CD14-positive monocyte (primary cell): ENCODE results near the gene MPV17. TPM values are rescaled to one million over a fixed set of nuclear protein-coding genes. Genes with fewer than 3 reads are reported as not detected.

Source experiments
- DNase-seq, 3 donors: peaks; one replicate each; pipeline ENCODE4 v3.0.0-alpha.2; 2011 to 2022
- H2AFZ ChIP-seq: 2 replicates; pipeline ENCODE4 v1.6.0; 2012; ENCODE audit warnings: mild to moderate bottlenecking, low read depth, low read length, inconsistent platforms; ENCODE audit not compliant: insufficient read depth, poor library complexity, severe bottlenecking
- H3K27ac ChIP-seq, 2 donors: 1 replicate in 1 of 2; 2 replicates in 1 of 2; pipeline ENCODE4 v1.5.1; 2012 to 2013; ENCODE audit warnings: low read length in 2 of 2, control low read depth in 1 of 2, inconsistent platforms in 1 of 2, low read depth in 1 of 2, mild to moderate bottlenecking in 1 of 2
- H3K27me3 ChIP-seq, 2 donors: one replicate each; pipeline versions ENCODE4 v1.6.0 to v1.6.1; 2011 to 2013; ENCODE audit warnings: low read length in 2 of 2; ENCODE audit not compliant: control insufficient read depth in 2 of 2, insufficient read depth in 2 of 2
- H3K36me3 ChIP-seq, 2 donors: replicated peaks in 1 of 2; 1 replicate in 1 of 2; 2 replicates in 1 of 2; pipeline versions ENCODE4 v1.5.1 to v1.6.1; 2012 to 2013; ENCODE audit warnings: low read length in 2 of 2, control low read depth in 1 of 2, inconsistent platforms in 1 of 2, mild to moderate bottlenecking in 1 of 2; ENCODE audit not compliant: insufficient read depth in 2 of 2, control insufficient read depth in 1 of 2
- H3K4me1 ChIP-seq, 2 donors: 1 replicate in 1 of 2; 2 replicates in 1 of 2; pipeline versions ENCODE4 v1.5.1 to v1.6.1; 2012 to 2013; ENCODE audit warnings: low read length in 2 of 2, control low read depth in 1 of 2, inconsistent platforms in 1 of 2, mild to moderate bottlenecking in 1 of 2, moderate library complexity in 1 of 2; ENCODE audit not compliant: insufficient read depth in 2 of 2, control insufficient read depth in 1 of 2
- H3K4me2 ChIP-seq: replicated peaks from 2 replicates; pipeline ENCODE3; 2012; ENCODE audit warnings: low read length, moderate library complexity, mild to moderate bottlenecking; ENCODE audit not compliant: poor library complexity, severe bottlenecking; ENCODE audit errors: extremely low read depth
- H3K4me3 ChIP-seq, 3 experiments: fragments of 200-600 bp in 1 of 3; sonication (generic) in 1 of 3; replicated peaks in 1 of 3; 1 replicate in 2 of 3; 2 replicates in 1 of 3; pipeline ENCODE4 v1.5.1; 2011 to 2013; ENCODE audit warnings: low read length in 3 of 3, mild to moderate bottlenecking in 3 of 3, control low read depth in 2 of 3, low read depth in 2 of 3, inconsistent platforms in 1 of 3, moderate library complexity in 1 of 3
- H3K79me2 ChIP-seq: 2 replicates; pipeline ENCODE4 v1.6.0; 2012; ENCODE audit warnings: mild to moderate bottlenecking, control low read depth, inconsistent platforms, low read length, moderate library complexity; ENCODE audit not compliant: insufficient read depth
- H3K9ac ChIP-seq: 2 replicates; pipeline ENCODE4 v1.6.0; 2017; ENCODE audit warnings: low read length, mild to moderate bottlenecking; ENCODE audit not compliant: insufficient read depth, poor library complexity, severe bottlenecking
- H3K9me3 ChIP-seq, 2 donors: replicated peaks in 1 of 2; 1 replicate in 1 of 2; 2 replicates in 1 of 2; pipeline versions ENCODE4 v1.5.1 to v1.6.1; 2012 to 2013; ENCODE audit warnings: low read length in 2 of 2, control low read depth in 1 of 2; ENCODE audit not compliant: control insufficient read depth in 1 of 2, insufficient read depth in 1 of 2
- H4K20me1 ChIP-seq: 2 replicates; pipeline ENCODE4 v1.6.0; 2012; ENCODE audit warnings: mild to moderate bottlenecking, low read length, control low read depth, moderate library complexity; ENCODE audit not compliant: insufficient read depth
- H3K27ac Mint-ChIP-seq, 7 donors: one replicate each; pipeline ENCODE4 v1.8.0; 2020; ENCODE audit warnings: mild to moderate bottlenecking in 7 of 7, mixed read lengths in 7 of 7, moderate library complexity in 6 of 7, inconsistent platforms in 2 of 7
- H3K27me3 Mint-ChIP-seq, 3 donors: one replicate each; pipeline ENCODE4 v1.8.0; 2021 to 2022; ENCODE audit warnings: low read depth in 3 of 3, mild to moderate bottlenecking in 3 of 3, mixed read lengths in 3 of 3, moderate library complexity in 3 of 3, inconsistent platforms in 1 of 3
- H3K36me3 Mint-ChIP-seq, 2 donors: one replicate each; pipeline ENCODE4 v1.8.0; 2020; ENCODE audit warnings: mixed read lengths in 2 of 2, inconsistent platforms in 1 of 2, mild to moderate bottlenecking in 1 of 2
- H3K4me1 Mint-ChIP-seq: one replicate; pipeline ENCODE4 v1.8.0; 2020; ENCODE audit warnings: mild to moderate bottlenecking, mixed read lengths
- H3K4me3 Mint-ChIP-seq, 2 donors: one replicate each; pipeline ENCODE4 v1.8.0; 2020; ENCODE audit warnings: mild to moderate bottlenecking in 2 of 2, mixed read lengths in 2 of 2, moderate library complexity in 1 of 2
- H3K9me3 Mint-ChIP-seq, 7 donors: one replicate each; pipeline ENCODE4 v1.8.0; 2020 to 2022; ENCODE audit warnings: mixed read lengths in 7 of 7, mild to moderate bottlenecking in 6 of 7, moderate library complexity in 6 of 7, inconsistent platforms in 2 of 7
- CTCF ChIP-seq: fragments of 200-600 bp; IDR thresholded peaks from one replicate; pipeline ENCODE4 v1.8.0; 2022; ENCODE audit warnings: antibody characterized with exemption, mild to moderate bottlenecking
- WGBS: methylation state at CpG from one replicate; pipeline ENCODE4 v1.1.5; 2013; ENCODE audit warnings: missing lambda C conversion rate; ENCODE audit not compliant: insufficient coverage; 5-methylcytosine and 5-hydroxymethylcytosine counted together
- intact Hi-C, 2 donors: fragments of 100-400 bp; cut with micrococcal nuclease; formaldehyde crosslinking; loops; one replicate each; pipeline versions ENCODE4 v1.15.0 to v1.15.1; 2023
- polyA plus RNA-seq, 3 donors: library from polyadenylated mRNA; depleted of rRNA in 1 of 3; unstranded in 2 of 3; stranded (reverse) in 1 of 3; fragments of 300-500 nt in 2 of 3; fragments of >200 nt in 1 of 3; fragmentation: Illumina TruSeq in 2 of 3; gene quantifications; 1 replicate in 2 of 3; 2 replicates in 1 of 3; pipeline ENCODE4 v1.2.3, GENCODE V29; 2012 to 2021

The MPV17 gene
- polyA plus RNA-seq, 3 donors = 136 to 160 (median 160) TPM

DNA sequence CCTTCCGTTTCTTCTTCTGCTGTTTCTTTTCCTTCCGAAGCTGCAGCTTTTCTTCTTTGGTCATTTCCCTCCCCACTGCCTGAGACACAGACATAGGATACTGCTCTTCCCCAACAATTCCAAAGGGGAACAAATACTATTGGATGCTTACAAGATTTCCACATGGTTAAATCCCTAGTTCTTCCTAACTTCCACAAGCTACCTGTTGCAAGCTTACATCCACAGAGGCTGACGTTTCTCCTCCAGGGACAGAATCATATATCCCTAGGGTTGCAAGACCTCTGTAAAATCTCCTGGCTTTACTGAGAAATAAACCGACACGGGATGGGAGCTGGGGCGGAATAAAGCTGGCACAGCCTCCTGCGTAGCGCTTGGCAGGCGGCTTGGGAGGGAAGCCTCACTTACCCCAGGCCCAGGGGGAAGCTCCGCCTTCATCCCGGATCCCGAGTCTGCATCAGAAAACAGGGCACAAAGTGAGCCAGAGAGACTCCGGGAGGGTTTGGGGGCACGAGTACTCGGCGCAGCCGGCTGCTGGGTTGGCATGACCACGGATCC, 46.7 kb upstream of the MPV17 start:
- peaks cover 54 to 65% of the 10 kb centered on the region in 2 donors for H3K36me3 Mint-ChIP-seq
- H3K27ac Mint-ChIP-seq = peak overlapping the region; percentile 91 to 98 (median 95)
- H3K4me3 Mint-ChIP-seq = peak overlapping the region; percentile 96 to 98
- peak overlapping the region; percentile 96 for H2AFZ ChIP-seq
- TF ChIP-seq CTCF = no peak
- no peaks in the 10 kb centered on the region for H3K27me3 ChIP-seq
- H3K4me1 Mint-ChIP-seq = peaks cover 36% of the 10 kb centered on the region
- H3K9me3 ChIP-seq = no peaks in the 10 kb centered on the region
- peak overlapping the region; percentile 69 to 96 (median 83) for H3K4me3 ChIP-seq
- H3K27ac ChIP-seq = peak overlapping the region; percentile 69 to 96
- H3K4me1 ChIP-seq = peaks cover 32 to 36% of the 10 kb centered on the region in 2 donors
- H4K20me1 ChIP-seq = peaks cover 7% of the 10 kb centered on the region
- no peak for DNase-seq
- peak overlapping the region; percentile 84 for H3K4me2 ChIP-seq
- peaks cover 56% of the 10 kb centered on the region for H3K79me2 ChIP-seq
- H3K36me3 ChIP-seq = peaks cover 55 to 65% of the 10 kb centered on the region in 2 donors
- no peaks in the 10 kb centered on the region for H3K9me3 Mint-ChIP-seq
- WGBS = 0% methylated on average over 18 of the region's 18 CpGs
- no peaks in the 10 kb centered on the region for H3K27me3 Mint-ChIP-seq
- intact Hi-C loops = loop anchor here (1.0 to 10.0 kb wide), 6 partner anchors 11 to 125 kb away; partner anchors contain the start of genes GTF3C2 (in 2 of the 2), NRBP1 (in 2 of the 2), PPM1G (in 2 of the 2) and FNDC4 (in 1 of the 2)
- H3K9ac ChIP-seq = peak overlapping the region; percentile 96

GRCh38 chr2:27363933-27364332, 41.0 kb upstream of the MPV17 start:
- Mint-ChIP-seq H3K4me3 (no peak overlapping the region), H3K9me3 (no peaks in the 10 kb centered on the region), H3K4me1 (peaks cover 5% of the 10 kb centered on the region), H3K27ac (peak overlapping the region in 1 of 7 donors; percentile 46), H3K27me3 (peaks cover 0 to 2% (median 0%) of the 10 kb centered on the region in 3 donors), H3K36me3 (peaks cover 45 to 57% of the 10 kb centered on the region in 2 donors)
- intact Hi-C loops = no loop called here
- Histone ChIP-seq H3K9me3 (no peaks in the 10 kb centered on the region), H2AFZ (no peak overlapping the region), H3K79me2 (peaks cover 8% of the 10 kb centered on the region), H3K4me3 (no peak overlapping the region), H3K27me3 (no peaks in the 10 kb centered on the region), H3K4me2 (no peak overlapping the region), H3K27ac (no peak overlapping the region), H3K9ac (no peak overlapping the region), H3K36me3 (peaks cover 46 to 58% of the 10 kb centered on the region in 2 donors), H4K20me1 (no peaks in the 10 kb centered on the region), H3K4me1 (peaks cover 2 to 4% of the 10 kb centered on the region in 2 donors)
- TF ChIP-seq CTCF = no peak
- no peak for DNase-seq
- WGBS = 100% methylated on average over 2 of the region's 2 CpGs
